ENCODE data around the gene SPSB4. TPM values are rescaled to one million over a fixed set of nuclear protein-coding genes. Genes with fewer than 3 reads are reported as not detected.
A peak's percentile ranks its signal among the peaks of the same experiment; 100 is the strongest.

Gene SPSB4
- total and polyA plus RNA-seq, 2 of the 8 experiments (the other 6 are each of a cell fraction or from before 2014, with no cell fraction given): 15.1 to 17.2 TPM

- TF ChIP-seq SAP30 (IDR thresholded peaks at IDR 0.05; ENCODE audit: insufficient read depth, insufficient replicate concordance, low read length) (no peak), POU5F1 (IDR thresholded peaks at IDR 0.05; ENCODE audit: low read depth, low read length) (0 out of 2 replicates have a peak, but pooled peaks have one; percentile 7), MAFK (IDR thresholded peaks at IDR 0.05; ENCODE audit: low read depth, low read length) (no peak), CTCF (IDR thresholded peaks at IDR 0.05; ENCODE audit: control extremely low read depth in 1 of 3, insufficient read depth in 1 of 3, low read depth in 1 of 3, low read length in 3 of 3) (peak in 2 of 3 experiments; percentile 76 to 83; a peak in 3 of 4 replicates), KDM4A (IDR thresholded peaks at IDR 0.05; ENCODE audit: low read depth, low read length, severe bottlenecking) (no peak), TCF12 (IDR thresholded peaks at IDR 0.05; ENCODE audit: low read depth, low read length) (no peak), SIN3A (conservative IDR thresholded peaks at IDR 0.05 in 1 of 2, IDR thresholded peaks at IDR 0.05 in 1 of 2; ENCODE audit: low read depth in 1 of 2, low read length in 2 of 2) (no peak), HDAC6 (IDR thresholded peaks at IDR 0.05; ENCODE audit: low read depth, low read length) (no peak), ZNF274 (IDR thresholded peaks at IDR 0.05; ENCODE audit: borderline replicate concordance, extremely low read depth, low read length) (no peak), TEAD4 (IDR thresholded peaks at IDR 0.05; ENCODE audit: low read depth, low read length) (peak; percentile 57; the same call in 1 of the 2 replicates)
Measured at GRCh38 chr3:141105828-141106628, 54.9 kb downstream of the SPSB4 start (continued).

Data from H1 (cell line).